ENCODE data around the gene ANO9.
"Not testable (repeated sequence)": the region's sequence is repeated elsewhere in the genome, so short reads cannot be mapped to it uniquely, and the experiment has no call there.

ANO9 gene

GRCh38 chr11:399731-400211 lies 42.0 kb downstream of the ANO9 start:
- DNase-seq, result no peak

DNA sequence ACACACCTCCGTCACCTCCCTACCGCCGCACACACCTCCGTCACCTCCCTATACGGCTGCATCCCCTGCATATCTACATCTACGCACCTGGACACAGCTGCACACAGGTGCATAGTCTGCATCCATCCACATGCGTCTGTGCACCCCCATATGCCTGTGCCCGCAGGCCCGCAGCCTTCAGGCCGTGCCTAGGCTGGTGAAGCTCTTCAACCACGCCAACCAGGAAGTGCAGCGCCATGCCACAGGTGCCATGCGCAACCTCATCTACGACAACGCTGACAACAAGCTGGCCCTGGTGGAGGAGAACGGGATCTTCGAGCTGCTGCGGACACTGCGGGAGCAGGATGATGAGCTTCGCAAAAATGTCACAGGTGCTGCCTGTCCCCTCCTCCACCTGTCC lies 43.0 kb downstream of the ANO9 start:
- DNase-seq, result no peak

- peak in 1 of 2 experiments; percentile 89 for DNase-seq
These were observed 44.8 kb downstream of the ANO9 start for GRCh38 chr11:396948-397548.

GRCh38 chr11:396511-396947 lies 45.3 kb downstream of the ANO9 start:
- DNase-seq, result peak in 1 of 2 experiments; percentile 80

DNA sequence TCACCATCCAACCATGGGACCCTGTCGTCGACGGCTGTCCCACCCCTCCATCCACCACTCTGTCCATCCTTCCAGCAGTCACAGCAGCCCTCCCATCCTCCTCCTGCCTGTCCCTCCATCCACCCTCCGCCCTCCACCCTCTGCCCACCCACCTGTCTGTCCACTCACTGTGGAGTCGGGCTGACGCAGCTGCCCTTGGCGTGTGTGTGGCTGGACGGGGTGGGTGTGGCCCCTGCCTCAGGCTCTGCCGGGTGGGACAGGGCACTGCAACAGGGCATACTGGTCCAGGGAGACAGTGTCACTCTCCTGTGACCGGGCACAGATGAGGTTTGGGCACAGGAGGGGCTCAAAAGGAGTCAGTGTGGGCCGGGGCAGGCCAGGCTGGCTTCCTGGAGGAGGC lies 45.9 kb downstream of the ANO9 start:
- no peak for DNase-seq

- no peak for DNase-seq
These were observed 46.8 kb downstream of the ANO9 start for GRCh38 chr11:394858-395655.

GRCh38 chr11:394034-394857 lies 47.6 kb downstream of the ANO9 start, which contains the start of gene PKP3:
Gene PKP3 (plus strand): TSS chr11:394209. CDS start chr11:394293, 84 bp downstream.
- peak; percentile 75 to 97 for DNase-seq

DNA sequence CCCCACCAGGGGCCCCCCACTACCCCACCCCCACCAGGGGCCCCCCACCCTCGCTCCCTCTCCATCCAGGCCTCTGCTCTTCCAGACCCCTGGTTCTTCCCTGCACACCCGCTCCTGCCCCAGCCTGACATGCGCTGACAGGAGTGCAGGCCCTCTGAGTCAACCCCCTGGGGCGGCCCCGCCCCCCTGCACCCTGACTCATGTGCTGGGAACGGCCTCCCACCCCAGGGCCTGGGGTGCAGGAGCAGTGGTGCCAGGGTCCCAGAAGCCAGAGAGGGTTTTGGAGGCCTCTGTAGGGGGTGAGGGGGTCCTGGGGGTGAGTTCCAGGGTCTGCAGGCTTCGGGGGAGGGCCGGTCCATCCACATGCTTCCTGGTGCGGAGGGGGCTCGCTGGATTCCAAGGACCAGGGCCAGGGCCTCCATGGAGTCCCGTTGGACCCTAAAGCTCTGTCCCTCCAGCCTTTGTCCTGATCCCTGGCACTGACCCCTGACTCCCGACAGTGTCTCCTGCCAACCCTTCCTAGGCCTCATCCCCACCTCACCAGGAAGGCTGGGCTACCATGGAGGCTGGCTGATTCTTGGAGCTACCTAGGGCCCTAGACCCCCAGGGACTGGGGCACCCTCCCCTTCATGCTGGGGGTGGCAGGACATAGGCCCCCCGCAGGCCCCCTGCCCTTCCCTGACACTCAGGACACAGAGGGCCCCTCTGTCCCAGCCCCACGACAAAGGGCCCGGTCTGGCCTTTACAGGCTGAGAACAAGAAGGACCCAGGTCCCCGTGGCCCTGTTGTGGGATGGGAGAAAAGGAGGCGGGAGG lies 48.4 kb downstream of the ANO9 start:
- no peak for DNase-seq

- no peak for DNase-seq
These were observed 49.6 kb downstream of the ANO9 start for GRCh38 chr11:392102-392777.

DNA sequence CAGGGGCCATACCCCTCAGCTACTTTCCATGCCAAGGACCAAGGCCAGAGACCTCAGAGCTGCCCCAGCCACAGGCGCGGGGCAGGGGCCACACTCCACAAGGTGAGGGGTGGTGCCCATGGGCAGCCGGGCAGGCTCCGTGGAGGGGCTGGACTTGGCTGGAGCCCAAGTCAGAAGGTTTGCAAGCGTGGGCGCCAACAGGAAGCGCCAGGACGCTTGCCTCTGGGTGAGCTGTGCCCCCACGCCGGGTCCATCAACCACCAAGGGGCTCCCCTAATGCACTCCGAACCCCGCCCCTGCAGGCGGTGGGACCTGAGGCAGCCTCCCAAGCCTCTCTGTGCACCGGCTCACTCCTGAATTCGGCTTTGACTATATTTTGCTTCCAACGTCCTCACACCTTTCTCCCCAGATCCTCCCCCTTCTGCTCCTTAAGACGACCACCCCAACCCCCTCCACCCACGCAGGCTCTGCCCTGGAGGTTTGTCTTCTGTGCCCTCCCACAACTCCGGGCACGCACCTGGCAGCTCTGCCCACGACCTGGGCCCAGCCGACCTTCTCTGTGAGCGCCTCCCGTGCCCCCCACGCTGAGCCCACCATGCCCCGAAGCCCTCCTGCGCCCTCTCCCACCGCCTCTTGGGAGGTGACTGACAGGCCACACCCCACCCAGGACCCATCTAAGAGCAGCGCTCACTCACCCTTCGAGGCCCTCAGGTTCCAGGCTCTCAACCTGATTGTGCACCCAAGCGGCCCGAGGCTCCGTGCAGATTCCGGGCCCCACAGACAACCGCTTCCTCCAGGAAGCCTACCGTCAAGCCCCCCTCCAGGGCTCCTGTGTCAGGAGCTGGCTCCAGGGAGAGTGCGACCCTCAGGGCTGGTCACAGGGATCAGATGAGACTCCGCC lies 50.4 kb downstream of the ANO9 start:
- DNase-seq, result no peak

- peak; percentile 33 to 80 for DNase-seq
These were observed 51.6 kb downstream of the ANO9 start for GRCh38 chr11:390175-390574.

DNA sequence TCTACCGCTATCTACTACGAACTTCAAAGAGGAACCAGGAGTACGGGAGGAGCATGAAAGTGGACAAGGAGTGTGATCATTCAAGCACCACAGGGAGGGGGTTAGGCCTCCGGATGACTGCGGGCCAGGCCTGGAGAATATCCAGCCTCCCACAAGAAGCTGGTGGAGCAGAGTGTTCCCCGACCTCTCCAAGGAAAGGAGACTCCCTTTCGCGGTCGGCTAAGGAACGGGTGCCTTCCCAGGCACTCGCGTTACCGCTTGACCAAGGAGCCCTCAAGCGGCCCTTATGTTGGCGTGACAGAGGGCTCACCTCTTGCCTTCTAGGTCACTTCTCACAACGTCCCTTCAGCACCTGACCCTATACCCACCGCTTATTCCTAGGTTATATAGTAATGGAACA lies 52.4 kb downstream of the ANO9 start:
- not testable (repeated sequence) for DNase-seq

DNA sequence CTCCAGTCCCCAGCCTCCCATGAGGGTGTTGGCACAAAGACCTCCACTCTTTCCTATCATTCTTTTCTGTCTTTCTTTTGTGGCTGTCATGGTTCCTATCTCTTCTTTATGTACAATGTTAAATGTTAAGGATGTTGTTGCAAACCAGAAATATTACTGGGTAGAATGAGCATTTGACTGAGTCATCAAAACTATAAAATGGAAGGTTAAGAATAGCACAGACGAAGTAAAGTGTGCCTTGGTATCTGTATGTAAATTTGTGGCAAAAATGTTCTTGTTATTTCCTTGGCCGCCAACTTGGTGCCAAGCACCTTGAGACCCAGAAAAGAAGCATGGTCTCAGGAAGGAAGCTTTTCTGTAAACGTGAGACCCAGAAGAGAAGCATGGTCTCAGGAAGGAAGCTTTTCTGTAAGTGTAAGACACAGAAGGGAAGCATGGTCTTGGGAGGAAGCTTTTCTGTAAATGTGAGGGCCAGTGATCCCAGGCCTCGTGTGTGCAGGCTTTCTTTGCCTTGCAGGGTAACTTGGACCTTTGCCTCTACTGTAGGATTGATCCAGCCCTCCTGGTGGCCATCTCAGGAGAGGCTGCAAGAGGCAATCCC lies 54.5 kb downstream of the ANO9 start:
- no peak for DNase-seq

GRCh38 chr11:386483-386882 lies 55.3 kb downstream of the ANO9 start:
- no peak for DNase-seq

- no peak for DNase-seq
These were observed 56.0 kb downstream of the ANO9 start for GRCh38 chr11:385594-386351.

DNA sequence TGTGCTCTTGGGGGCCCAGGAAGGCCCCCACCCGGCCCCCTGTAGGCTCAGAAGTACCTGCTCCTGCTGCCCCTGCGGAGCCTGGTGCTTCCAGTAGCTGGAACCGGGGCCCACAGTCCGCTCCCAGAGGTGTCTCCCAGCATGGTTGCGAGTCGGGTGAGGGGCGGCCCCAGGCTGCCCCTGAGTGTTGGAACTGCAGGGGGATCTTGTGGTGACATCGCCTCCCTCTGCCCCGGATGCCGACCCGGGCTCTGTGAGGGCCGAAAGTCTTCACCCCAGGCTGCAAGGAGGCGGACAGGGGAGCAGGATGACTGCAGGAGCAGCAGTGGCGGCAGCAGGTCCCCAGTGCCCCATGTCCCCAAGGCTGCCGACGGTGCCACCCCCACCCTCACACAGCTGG lies 57.3 kb downstream of the ANO9 start:
- no peak for DNase-seq

DNA sequence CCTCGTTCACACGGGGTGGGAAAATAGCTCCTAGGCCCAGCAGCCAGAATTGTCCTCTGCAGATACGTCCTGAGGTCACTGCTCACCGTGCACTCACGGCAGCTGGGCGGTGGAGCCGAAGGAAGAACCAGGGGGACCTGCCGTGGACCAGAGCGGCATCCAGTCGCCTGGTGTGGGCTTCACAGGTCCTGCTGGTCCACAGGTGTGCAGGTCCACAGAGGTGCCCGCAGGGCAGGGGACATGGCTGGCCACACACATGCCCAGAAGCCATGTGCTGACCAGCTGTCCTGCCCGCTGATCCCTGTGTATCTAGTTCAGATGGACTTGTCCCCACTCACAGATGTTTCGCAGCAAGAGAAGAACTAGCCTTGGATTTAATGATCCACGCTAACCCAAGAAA lies 58.4 kb downstream of the ANO9 start:
- DNase-seq, result no peak

- DNase-seq, result no peak
These were observed 59.7 kb downstream of the ANO9 start for GRCh38 chr11:382081-382629.

DNA sequence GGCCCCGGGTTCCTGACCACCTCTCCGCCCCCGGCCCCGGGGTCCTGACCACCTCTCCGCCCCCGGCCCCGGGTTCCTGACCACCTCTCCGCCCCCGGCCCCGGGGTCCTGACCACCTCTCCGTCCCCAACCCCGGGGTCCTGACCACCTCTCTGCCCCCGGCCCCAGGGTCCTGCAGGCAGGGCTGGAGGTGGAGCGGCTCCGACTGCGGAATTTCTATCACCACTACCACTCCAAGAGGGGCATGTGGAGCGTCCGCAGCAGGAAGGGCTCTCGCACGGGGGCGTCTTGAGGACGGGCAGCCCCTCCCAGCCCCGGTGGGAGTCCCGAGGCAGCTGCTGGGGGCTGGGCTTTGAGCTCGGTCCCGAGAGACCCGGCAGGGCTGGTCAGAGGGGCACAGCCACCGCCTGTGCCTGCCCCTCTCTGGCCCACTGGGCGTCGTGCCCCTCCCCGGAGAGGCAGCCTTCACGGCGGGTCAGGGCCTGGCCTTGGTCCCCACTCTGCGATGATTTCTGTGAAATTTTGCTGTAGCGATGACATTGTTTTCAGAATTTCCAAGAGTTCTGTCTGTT lies 60.2 kb downstream of the ANO9 start:
- DNase-seq, result no peak

All from NCI-H526 (cell line).